Endothelial cell of umbilical vein (primary cell): ENCODE measurements around the gene GADL1. TPM values are rescaled to one million over a fixed set of nuclear protein-coding genes. Genes with fewer than 3 reads are reported as not detected.
A peak's percentile ranks its signal among the peaks of the same experiment; 100 is the strongest.

Experiments used
- BruUV-seq: library from RNA; stranded (reverse); fragments of 400-500 nt; replicated peaks from 2 replicates; lab custom pipeline; 2021; lab: Mats Ljungman, UMichigan
- CTCF ChIA-PET: fragments of 300-600, 350-600 bp; sonication (Branson Sonifier 250); formaldehyde crosslinking; loops from one replicate; lab custom pipeline; 2021; ENCODE audit warnings: antibody characterized with exemption, inconsistent platforms; lab: Charles Lee
- POLR2A ChIA-PET: fragments of 300-600, 350-600 bp; sonication (Branson Sonifier 250); formaldehyde crosslinking; loops from one replicate; lab custom pipeline; 2021; ENCODE audit warnings: antibody characterized with exemption, inconsistent platforms; lab: Charles Lee
- DNase-seq: peaks from one replicate; pipeline ENCODE4 v3.0.0-alpha.2; 2011; ENCODE audit warnings: low read depth, low spot score
- FAIRE-seq: peaks from 2 replicates; lab custom pipeline; 2011; peaks lifted over from hg19 to GRCh38; lab: Jason Lieb, UNC
- H2AFZ ChIP-seq: 2 replicates; pipeline ENCODE4 v1.6.0; 2012; ENCODE audit warnings: low read depth, low read length, control low read depth, inconsistent platforms
- H3K27ac ChIP-seq: 2 replicates; pipeline ENCODE4 v1.5.1; 2011; ENCODE audit warnings: low read depth, mild to moderate bottlenecking, control low read depth, low read length, moderate library complexity; ENCODE audit not compliant: insufficient read depth
- H3K27me3 ChIP-seq, 2 experiments: 2 replicates each; pipeline versions ENCODE4 v1.6.0 to v1.6.1; 2011; ENCODE audit warnings: low read length in 2 of 2, mixed read lengths in 1 of 2; ENCODE audit not compliant: control insufficient read depth in 2 of 2, insufficient read depth in 2 of 2
- H3K36me3 ChIP-seq, 2 experiments: 2 replicates in 1 of 2; 3 replicates in 1 of 2; pipeline ENCODE4 v1.5.1; 2011; ENCODE audit warnings: low read length in 2 of 2, mild to moderate bottlenecking in 1 of 2, moderate library complexity in 1 of 2; ENCODE audit not compliant: control insufficient read depth in 2 of 2, insufficient read depth in 2 of 2; ENCODE audit errors: extremely low read depth in 1 of 2
- H3K4me1 ChIP-seq: 3 replicates; pipeline ENCODE4 v1.5.1; 2011; ENCODE audit warnings: mild to moderate bottlenecking, low read length; ENCODE audit not compliant: control insufficient read depth, insufficient read depth; ENCODE audit errors: extremely low read depth
- H3K4me2 ChIP-seq: 2 replicates; pipeline ENCODE4 v1.6.1; 2011; ENCODE audit warnings: low read length, control low read depth, mixed read lengths; ENCODE audit not compliant: insufficient read depth
- H3K4me3 ChIP-seq, 3 experiments: fragments of 200-600 bp in 1 of 3; sonication (generic), shearing (Covaris generic) in 1 of 3; replicated peaks in 1 of 3; 2 replicates each; pipeline ENCODE4 v1.5.1; 2011 to 2016; ENCODE audit warnings: control low read depth in 3 of 3, low read length in 3 of 3, mild to moderate bottlenecking in 2 of 3, inconsistent platforms in 1 of 3, low read depth in 1 of 3, moderate library complexity in 1 of 3; ENCODE audit not compliant: insufficient read depth in 1 of 3
- H3K79me2 ChIP-seq: 2 replicates; pipeline ENCODE4 v1.6.0; 2012; ENCODE audit warnings: low read length, inconsistent platforms; ENCODE audit not compliant: control insufficient read depth, insufficient read depth
- H3K9ac ChIP-seq: replicated peaks from 2 replicates; pipeline ENCODE3; 2011; ENCODE audit warnings: low read length, control low read depth; ENCODE audit not compliant: insufficient read depth; ENCODE audit errors: extremely low read depth
- H3K9me1 ChIP-seq: replicated peaks from 3 replicates; pipeline ENCODE4 v1.6.0; 2011; ENCODE audit warnings: mild to moderate bottlenecking, low read length; ENCODE audit not compliant: control insufficient read depth, insufficient read depth; ENCODE audit errors: extremely low read depth
- H3K9me3 ChIP-seq: replicated peaks from 2 replicates; pipeline ENCODE4 v1.5.1; 2012; ENCODE audit warnings: low read length, inconsistent platforms; ENCODE audit not compliant: control insufficient read depth, insufficient read depth
- H4K20me1 ChIP-seq: replicated peaks from 2 replicates; pipeline ENCODE3; 2011; ENCODE audit warnings: mild to moderate bottlenecking, low read length; ENCODE audit not compliant: control insufficient read depth, insufficient read depth; ENCODE audit errors: extremely low read depth
- EZH2 ChIP-seq: IDR thresholded peaks from 2 replicates; pipeline ENCODE4 v1.6.1; 2012; ENCODE audit warnings: borderline replicate concordance, low read depth, mild to moderate bottlenecking, moderate library complexity, low read length, inconsistent platforms; ENCODE audit not compliant: severe bottlenecking
- FOS ChIP-seq: IDR thresholded peaks from 2 replicates; pipeline ENCODE4 v1.6.1; 2011; ENCODE audit warnings: mild to moderate bottlenecking, low read length, moderate library complexity, borderline replicate concordance; ENCODE audit not compliant: insufficient read depth
- GATA2 ChIP-seq: IDR thresholded peaks from 2 replicates; pipeline ENCODE4 v1.7.0; 2011; ENCODE audit warnings: low read depth, mild to moderate bottlenecking, moderate library complexity, mixed read lengths, low read length; ENCODE audit not compliant: insufficient read length, insufficient read depth
- JUN ChIP-seq: IDR thresholded peaks from 2 replicates; pipeline ENCODE4 v1.6.1; 2011; ENCODE audit warnings: borderline replicate concordance, low read depth; ENCODE audit not compliant: insufficient read length, insufficient read depth
- MAX ChIP-seq: IDR thresholded peaks from 2 replicates; pipeline ENCODE4 v1.6.1; 2011; ENCODE audit not compliant: insufficient read depth, insufficient read length
- MYC ChIP-seq: IDR thresholded peaks from one replicate; pipeline ENCODE4 v1.6.1; 2011; ENCODE audit warnings: mild to moderate bottlenecking, low read depth, low read length
- POLR2A ChIP-seq: IDR thresholded peaks from 2 replicates; pipeline ENCODE4 v1.6.1; 2012; ENCODE audit warnings: low read depth, mild to moderate bottlenecking, control low read depth, low read length
- dilution Hi-C: fragments of 300-500 bp; cut with MboI; formaldehyde crosslinking; loops from one replicate; pipeline ENCODE4 v1.15.0; 2019; ENCODE audit warnings: low sequenced_read_pairs; ENCODE audit not compliant: extremely low pct_ligation_motif_present
- intact Hi-C: fragments of 100-400 bp; cut with micrococcal nuclease; formaldehyde crosslinking; loops from one replicate; pipeline ENCODE4 v1.10.0; 2022
- polyA plus RNA-seq, 4 experiments: library from polyadenylated mRNA; depleted of rRNA in 3 of 4; stranded (reverse) in 3 of 4; unstranded in 1 of 4; fragments of >200 nt; gene quantifications; 2 replicates each; pipeline versions ENCODE4 v1.2.1 to v1.2.3, GENCODE V29; 2011 to 2012; ENCODE audit warnings: missing spikeins in 1 of 4
- total RNA-seq: library from RNA; stranded (reverse); gene quantifications from 2 replicates; pipeline ENCODE4 v1.2.3, GENCODE V29; 2021

The GADL1 gene
- total and polyA plus RNA-seq, 2 donors (not counting 3 experiments of a cell fraction or from before 2014, with no cell fraction given), result not detected

- FAIRE-seq (no peak), DNase-seq (no peak)
- Histone ChIP-seq H3K27me3 (peaks cover 25 to 47% of the 10 kb centered on the region in 2 experiments), H3K36me3 (no peaks in the 10 kb centered on the region), H2AFZ (no peak overlapping the region), H3K4me1 (peaks cover 6% of the 10 kb centered on the region), H3K4me3 (no peak overlapping the region), H3K4me2 (no peak overlapping the region), H3K9me3 (no peaks in the 10 kb centered on the region), H3K27ac (no peak overlapping the region), H3K79me2 (no peaks in the 10 kb centered on the region), H4K20me1 (no peaks in the 10 kb centered on the region), H3K9me1 (no peaks in the 10 kb centered on the region), H3K9ac (no peak overlapping the region)
- no TSS peak for BruUV-seq
- CTCF ChIA-PET, result no interaction called here
- dilution Hi-C loops, result no loop called here
- no peak for TF ChIP-seq MAX
- no peak for TF ChIP-seq EZH2
- TF ChIP-seq JUN, result no peak
- no peak for TF ChIP-seq FOS
- no peak for TF ChIP-seq MYC
- TF ChIP-seq GATA2, result no peak
- POLR2A ChIA-PET, result no interaction called here
- intact Hi-C loops, result no loop called here
Observed at GRCh38 chr3:30895329-30895728, 868 bp upstream of the GADL1 start.

DNA sequence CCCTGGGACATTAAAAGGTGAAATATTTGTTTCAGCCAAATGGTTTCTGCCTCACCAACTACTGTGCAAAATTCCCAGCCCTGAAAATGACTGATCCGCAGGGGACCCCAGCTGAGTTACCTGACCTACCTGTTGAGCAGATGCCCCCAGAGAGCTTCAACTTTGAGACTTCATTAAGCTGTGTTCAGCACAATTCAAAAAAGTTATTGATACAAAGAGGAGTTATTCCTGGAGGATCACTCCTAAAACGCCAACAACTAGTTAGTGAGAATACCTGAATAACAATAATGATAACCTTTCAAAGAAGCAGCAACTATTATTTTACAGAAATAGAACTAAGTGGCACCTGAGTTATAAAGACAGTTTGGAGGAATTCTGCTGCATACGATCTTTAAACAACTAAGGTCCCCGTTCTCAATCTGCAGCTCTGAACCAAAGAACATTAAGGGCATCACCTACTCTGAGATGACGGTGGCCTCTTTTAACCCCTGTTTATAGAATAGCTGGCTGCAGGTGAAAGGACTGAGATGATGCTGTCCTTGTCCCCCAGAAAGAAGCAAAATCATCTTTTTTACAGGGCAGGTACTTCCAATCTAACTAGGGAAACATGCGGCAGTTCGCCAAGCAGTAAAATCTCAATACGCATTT lies 659 bp downstream of the GADL1 start:
- DNase-seq, result no peak
- no peak for FAIRE-seq
- Histone ChIP-seq H4K20me1 (no peaks in the 10 kb centered on the region), H2AFZ (no peak overlapping the region), H3K36me3 (no peaks in the 10 kb centered on the region), H3K4me3 (peak overlapping the region in 1 of 3 experiments; percentile 42), H3K9ac (no peak overlapping the region), H3K9me3 (no peaks in the 10 kb centered on the region), H3K4me2 (peak overlapping the region; percentile 80), H3K79me2 (no peaks in the 10 kb centered on the region), H3K4me1 (peaks cover 6% of the 10 kb centered on the region), H3K9me1 (no peaks in the 10 kb centered on the region), H3K27ac (no peak overlapping the region), H3K27me3 (peaks cover 26 to 43% of the 10 kb centered on the region in 2 experiments)
- intact Hi-C loops, result no loop called here
- ChIA-PET CTCF (no interaction called here), POLR2A (no interaction called here)
- BruUV-seq, result no TSS peak
- dilution Hi-C loops, result no loop called here
- TF ChIP-seq EZH2 (no peak), POLR2A (no peak), JUN (no peak), GATA2 (no peak), MYC (no peak)
